OCI-LY3 (cell line): ENCODE measurements around the gene ZSCAN10.
A peak's percentile ranks its signal among the peaks of the same experiment; 100 is the strongest.

Experiments used
- H2AFZ ChIP-seq: fragments of 200-600, 300-600 bp; shearing (Covaris generic); 2 replicates; pipeline ENCODE4 v1.6.0; 2014; ENCODE audit warnings: antibody characterized with exemption, low read depth, low read length
- H3K27ac ChIP-seq: fragments of 200-600, 300-600 bp; sonication (generic); 2 replicates; pipeline ENCODE4 v1.5.1; 2014; ENCODE audit warnings: mild to moderate bottlenecking, low read length, moderate library complexity, mixed read lengths
- H3K27me3 ChIP-seq: fragments of 200-600, 300-600 bp; sonication (generic); 2 replicates; pipeline ENCODE4 v1.6.1; 2014; ENCODE audit warnings: low read depth, low read length, mixed read lengths
- H3K36me3 ChIP-seq: fragments of 200-600, 300-600 bp; sonication (generic); replicated peaks from 2 replicates; pipeline ENCODE3; 2014; ENCODE audit warnings: low read depth, low read length, mixed read lengths
- H3K4me1 ChIP-seq: fragments of 300-600, 200-600 bp; sonication (generic); 2 replicates; pipeline ENCODE4 v1.6.1; 2014; ENCODE audit warnings: low read length, mixed read lengths
- H3K4me2 ChIP-seq: fragments of 200-600, 300-600 bp; sonication (generic); 2 replicates; pipeline ENCODE4 v1.6.1; 2014; ENCODE audit warnings: low read length, mixed read lengths
- H3K4me3 ChIP-seq: fragments of 300-600, 200-600 bp; sonication (generic); 2 replicates; pipeline ENCODE4 v1.5.1; 2014; ENCODE audit warnings: antibody characterized with exemption, mild to moderate bottlenecking, low read length, moderate library complexity
- H3K79me2 ChIP-seq: fragments of 300-600, 200-600 bp; shearing (Covaris generic); 2 replicates; pipeline ENCODE4 v1.6.1; 2014; ENCODE audit warnings: mild to moderate bottlenecking, low read length, mixed read lengths
- H3K9ac ChIP-seq: fragments of 300-600, 200-600 bp; shearing (Covaris generic); 2 replicates; pipeline ENCODE4 v1.6.0; 2014; ENCODE audit warnings: mild to moderate bottlenecking, low read length, moderate library complexity
- H3K9me3 ChIP-seq: fragments of 200-600, 300-600 bp; shearing (Covaris generic); 2 replicates; pipeline ENCODE4 v1.6.1; 2014; ENCODE audit warnings: low read length, mixed read lengths; ENCODE audit not compliant: insufficient read depth
- H4K20me1 ChIP-seq: fragments of 200-600, 300-600 bp; sonication (generic); 2 replicates; pipeline ENCODE4 v1.6.1; 2016; ENCODE audit warnings: low read length, mixed read lengths; ENCODE audit not compliant: insufficient read depth
- CTCF ChIP-seq: fragments of 200-600, 300-600 bp; sonication (generic); IDR thresholded peaks from 2 replicates; pipeline ENCODE4 v1.5.1; 2014; ENCODE audit warnings: antibody characterized with exemption, low read length, low read depth
- EZH2phosphoT487 ChIP-seq: fragments of 200-600 bp; shearing (Covaris generic); IDR thresholded peaks from 2 replicates; pipeline ENCODE4 v1.6.1; 2018; ENCODE audit warnings: antibody characterized with exemption, mixed run types, low read depth

The ZSCAN10 gene

GRCh38 chr16:3098459-3099394 lies at the start of gene ZSCAN10:
TSS of gene ZSCAN10 (minus strand) at chr16:3099294. CDS start at chr16:3092937, 6,357 bp downstream.
- TF ChIP-seq EZH2phosphoT487 (no peak), CTCF (no peak)
- Histone ChIP-seq H3K9me3 (no peaks in the 10 kb centered on the region), H4K20me1 (no peaks in the 10 kb centered on the region), H2AFZ (no peak within 1 kb of the TSS), H3K27ac (no peak within 1 kb of the TSS), H3K4me1 (peaks cover 25% of the 10 kb centered on the region), H3K79me2 (no peaks in the 10 kb centered on the region), H3K36me3 (no peaks in the 10 kb centered on the region), H3K4me3 (peak within 1 kb of the TSS; percentile 31), H3K9ac (no peak within 1 kb of the TSS), H3K4me2 (peak within 1 kb of the TSS; percentile 39), H3K27me3 (peaks cover 6% of the 10 kb centered on the region; the same call in 1 of the 2 replicates)

- H3K4me1 ChIP-seq, result peaks cover 6% of the 10 kb centered on the region; the same call in 1 of the 2 replicates
- no peak overlapping the region for H2AFZ ChIP-seq
- H3K27ac ChIP-seq, result no peak overlapping the region
- no peak overlapping the region; the same call in 1 of the 2 replicates for H3K4me3 ChIP-seq
- no peaks in the 10 kb centered on the region for H3K79me2 ChIP-seq
- no peaks in the 10 kb centered on the region for H3K27me3 ChIP-seq
- no peaks in the 10 kb centered on the region for H3K36me3 ChIP-seq
- TF ChIP-seq EZH2phosphoT487 (no peak), CTCF (no peak)
- no peak overlapping the region for H3K9ac ChIP-seq
- H3K9me3 ChIP-seq, result no peaks in the 10 kb centered on the region
- peak overlapping the region; percentile 90 for H3K4me2 ChIP-seq
- H4K20me1 ChIP-seq, result no peaks in the 10 kb centered on the region
Measured at GRCh38 chr16:3148256-3149192, 49.4 kb upstream of the ZSCAN10 start.

GRCh38 chr16:3147757-3148104 lies 48.6 kb upstream of the ZSCAN10 start:
- no peaks in the 10 kb centered on the region for H3K36me3 ChIP-seq
- no peaks in the 10 kb centered on the region for H3K79me2 ChIP-seq
- TF ChIP-seq CTCF, result no peak
- no peak overlapping the region for H3K4me3 ChIP-seq
- H2AFZ ChIP-seq, result no peak overlapping the region
- H3K4me1 ChIP-seq, result peaks cover 6% of the 10 kb centered on the region; the same call in 1 of the 2 replicates
- no peaks in the 10 kb centered on the region for H3K27me3 ChIP-seq
- no peak overlapping the region for H3K9ac ChIP-seq
- no peaks in the 10 kb centered on the region for H3K9me3 ChIP-seq
- H4K20me1 ChIP-seq, result no peaks in the 10 kb centered on the region
- H3K4me2 ChIP-seq, result no peak overlapping the region
- H3K27ac ChIP-seq, result no peak overlapping the region
